Astrocyte of the cerebellum (primary cell): ENCODE results near the gene SERPIND1.

ENCODE experiments used
- DNase-seq: peaks from one replicate; pipeline ENCODE4 v3.0.0-alpha.2; 2011; ENCODE audit warnings: low read depth
- H3K4me3 ChIP-seq: 2 replicates; pipeline ENCODE4 v1.5.1; 2011; ENCODE audit warnings: mild to moderate bottlenecking, low read depth, low read length, moderate library complexity
- CTCF ChIP-seq: IDR thresholded peaks from 2 replicates; pipeline ENCODE4 v1.5.1; 2012; ENCODE audit warnings: low read length, low read depth, moderate library complexity, mild to moderate bottlenecking; ENCODE audit errors: missing control alignments
- in situ Hi-C: cut with HindIII; loops from 2 replicates; pipeline ENCODE4 v1.10.0; 2017; ENCODE audit warnings: low sequenced_read_pairs

SERPIND1 gene

DNA sequence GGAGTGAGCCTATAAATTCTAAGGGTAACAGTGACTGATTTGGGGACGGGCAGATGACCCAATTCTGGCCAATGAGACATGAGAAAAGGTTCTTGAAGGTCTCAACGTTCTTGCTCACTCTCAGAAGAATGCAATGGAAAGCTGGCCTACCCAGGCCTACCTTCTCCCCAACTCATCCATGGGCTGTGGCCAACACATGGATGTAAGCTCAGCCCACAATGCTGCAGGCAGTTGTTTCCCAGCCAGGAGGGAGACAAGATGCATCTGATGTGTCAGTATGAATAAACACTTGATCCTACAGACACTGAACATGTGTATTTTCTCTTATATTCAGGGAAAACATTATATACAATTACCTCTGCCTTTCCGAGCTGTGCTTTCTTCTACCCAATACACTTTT is 60.3 kb downstream of the SERPIND1 start:
- no peak for DNase-seq

DNA sequence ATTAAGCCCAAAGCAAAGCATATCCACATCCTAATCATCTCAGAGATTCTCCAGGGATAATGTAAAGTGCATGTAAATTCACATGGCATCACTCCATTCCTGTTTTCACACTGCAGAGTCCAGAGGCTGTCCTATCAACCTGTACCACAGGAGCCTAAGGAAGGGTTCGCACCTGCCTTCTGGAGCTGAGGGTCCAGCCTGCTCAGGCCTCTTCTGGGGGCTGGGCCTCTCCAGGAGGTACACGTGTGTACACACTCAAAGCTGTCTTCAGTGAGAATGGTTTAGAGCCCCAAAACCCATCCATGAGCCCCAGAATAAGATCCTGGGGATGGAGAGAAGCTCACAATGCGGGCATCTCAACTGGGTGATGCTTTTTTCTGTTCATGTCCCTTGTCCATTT is 60.8 kb downstream of the SERPIND1 start:
- in situ Hi-C loops: no loop called here
- no peak for TF ChIP-seq CTCF
- H3K4me3 ChIP-seq: no peak overlapping the region
- no peak for DNase-seq

More for the DNA sequence above, 60.3 kb downstream of the SERPIND1 start:
- in situ Hi-C loops: no loop called here
- TF ChIP-seq CTCF: no peak
- H3K4me3 ChIP-seq: no peak overlapping the region
